HEK293T (cell line): ENCODE measurements around the gene RUNX3.

Experiments
- BHLHE40 ChIP-seq: fragments of 450-650 bp; IDR thresholded peaks from 2 replicates; pipeline ENCODE4 v1.6.1; 2016; ENCODE audit warnings: mild to moderate bottlenecking, moderate library complexity, borderline replicate concordance
- CTBP1 ChIP-seq: fragments of 450-650 bp; IDR thresholded peaks from 2 replicates; pipeline ENCODE4 v1.6.1; 2016; ENCODE audit warnings: borderline replicate concordance
- ELF4 ChIP-seq: fragments of 450-650 bp; IDR thresholded peaks from 2 replicates; pipeline ENCODE4 v1.6.1; 2017; ENCODE audit warnings: antibody characterized with exemption
- FOXK2 ChIP-seq: fragments of 450-650 bp; IDR thresholded peaks from 2 replicates; pipeline ENCODE4 v1.6.1; 2016; ENCODE audit warnings: mild to moderate bottlenecking
- FOXM1 ChIP-seq: fragments of 450-650 bp; IDR thresholded peaks from 2 replicates; pipeline ENCODE4 v1.6.1; 2017; ENCODE audit warnings: mild to moderate bottlenecking, borderline replicate concordance
- HDGF ChIP-seq: fragments of 450-650 bp; IDR thresholded peaks from 2 replicates; pipeline ENCODE4 v1.6.1; 2017; ENCODE audit warnings: antibody characterized with exemption, borderline replicate concordance
- SUZ12 ChIP-seq: fragments of 450-650 bp; IDR thresholded peaks from 2 replicates; pipeline ENCODE4 v1.6.1; 2016; ENCODE audit warnings: mild to moderate bottlenecking

GRCh38 chr1:24921938-24922662 is 8.0 kb downstream of the RUNX3 start:
- TF ChIP-seq SUZ12 (no peak), HDGF (no peak), FOXM1 (no peak), ELF4 (no peak), FOXK2 (no peak), CTBP1 (no peak), BHLHE40 (no peak)
